GM19455 (cell line): ENCODE results near the gene KIAA0408.
"Not testable (repeated sequence)": the region's sequence is repeated elsewhere in the genome, so short reads cannot be mapped to it uniquely, and the experiment has no call there.

ENCODE experiments used
- ATAC-seq: cut with Tn5 transposase; IDR thresholded peaks from one replicate; pipeline ENCODE4 v1.9.1; 2021; ENCODE audit not compliant: unreplicated experiment

The KIAA0408 gene

GRCh38 chr6:127420556-127420955 is 38.6 kb downstream of the KIAA0408 start:
- peak; percentile 100 for ATAC-seq

GRCh38 chr6:127415096-127415495 is 44.1 kb downstream of the KIAA0408 start:
- no peak for ATAC-seq

GRCh38 chr6:127413123-127413522 is 46.1 kb downstream of the KIAA0408 start:
- ATAC-seq = not testable (repeated sequence)

GRCh38 chr6:127412016-127412415 is 47.2 kb downstream of the KIAA0408 start:
- ATAC-seq = not testable (repeated sequence)
